TTC549 (cell line): ENCODE results near the gene SPATA22.
"Not testable (repeated sequence)": the region's sequence is repeated elsewhere in the genome, so short reads cannot be mapped to it uniquely, and the experiment has no call there.

Source experiments
- FAIRE-seq: peaks from 2 replicates; lab custom pipeline; 2012; peaks lifted over from hg19 to GRCh38; lab: Jason Lieb, UNC

The SPATA22 gene

GRCh38 chr17:3474212-3474611 is 2.6 kb upstream of the SPATA22 start:
- FAIRE-seq, result no peak

DNA sequence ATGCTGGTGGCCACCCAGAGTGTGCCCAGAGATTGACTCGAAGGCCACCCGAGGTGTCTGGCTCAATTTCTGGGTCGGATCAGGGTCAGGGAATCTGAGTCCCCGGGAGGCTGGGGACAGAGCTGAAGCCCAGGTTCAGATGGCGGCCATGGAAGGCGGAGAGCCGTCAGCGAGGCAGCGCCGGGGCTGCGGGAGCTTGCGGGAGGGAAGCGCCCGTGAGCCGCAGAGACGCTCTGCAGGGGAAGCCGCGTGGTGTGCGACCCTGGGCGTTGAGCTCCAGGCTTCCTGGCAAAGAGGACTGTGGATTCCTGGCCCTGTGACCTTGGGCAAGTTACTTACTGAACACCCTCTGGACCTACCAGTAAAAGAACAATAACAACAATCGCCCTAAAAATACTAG is 518 bp upstream of the SPATA22 start:
- FAIRE-seq, result no peak

GRCh38 chr17:3469529-3469928 is 2.1 kb downstream of the SPATA22 start:
- no peak for FAIRE-seq

DNA sequence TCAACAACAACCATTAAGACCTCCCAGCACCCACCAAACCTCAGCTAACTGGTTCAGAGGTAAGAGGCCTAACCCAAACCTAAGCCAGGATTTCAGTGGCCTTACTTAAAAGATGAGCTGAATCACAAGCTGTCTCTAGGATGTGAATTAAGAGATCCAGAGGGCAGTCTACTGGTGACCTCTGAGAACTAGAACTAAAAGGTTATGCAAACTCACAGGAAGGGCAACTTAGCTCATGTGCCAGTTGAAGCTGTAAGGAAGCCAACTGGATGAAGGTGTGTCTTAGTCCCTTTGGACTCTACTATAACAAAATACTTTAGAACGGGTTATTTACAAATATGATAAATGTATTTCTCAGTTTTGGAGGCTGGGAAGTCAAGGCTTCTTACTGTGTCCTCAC is 5.3 kb downstream of the SPATA22 start:
- FAIRE-seq, result not testable (repeated sequence)

DNA sequence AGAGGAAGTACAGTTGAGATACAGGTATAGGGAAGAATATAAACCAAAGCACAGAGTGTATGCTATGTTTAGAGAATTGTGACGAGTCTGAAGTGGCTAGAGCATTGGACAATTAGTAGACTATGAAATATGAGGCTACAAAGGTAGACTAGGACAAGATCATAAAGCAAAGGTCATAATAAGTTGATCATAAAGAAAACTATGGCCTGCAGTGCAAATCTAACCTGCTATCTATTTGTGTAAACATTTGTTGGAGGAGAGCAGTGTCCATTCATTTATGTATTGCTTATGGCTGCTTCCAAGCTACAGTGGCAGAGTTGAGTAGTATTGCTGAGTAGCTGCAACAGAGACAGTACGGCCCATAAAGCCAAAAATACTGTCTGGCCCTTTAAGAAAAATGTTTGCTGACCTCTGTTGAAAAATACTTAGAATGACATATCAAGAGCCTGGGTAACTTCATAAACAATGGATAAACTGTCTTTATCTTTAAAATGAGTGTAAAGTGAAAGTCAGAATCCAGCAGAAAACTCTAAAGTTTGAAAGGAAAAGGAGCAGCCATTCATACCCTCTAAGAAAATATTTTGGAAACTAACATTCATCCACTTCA is 23.5 kb downstream of the SPATA22 start:
- FAIRE-seq, result no peak

- no peak for FAIRE-seq
These were observed 24.0 kb downstream of the SPATA22 start for GRCh38 chr17:3447625-3448024.

GRCh38 chr17:3440451-3440850 is 31.2 kb downstream of the SPATA22 start:
- FAIRE-seq, result no peak

- no peak for FAIRE-seq
These were observed 33.3 kb downstream of the SPATA22 start for GRCh38 chr17:3438368-3438767.

GRCh38 chr17:3433741-3434140 is 37.9 kb downstream of the SPATA22 start, which contains the start of gene OR1E2:
Gene OR1E2, minus strand, starts transcription at chr17:3433841. Its CDS starts 0 bp downstream, at chr17:3433841.
- no peak for FAIRE-seq

GRCh38 chr17:3433215-3433614 is 38.4 kb downstream of the SPATA22 start:
- FAIRE-seq, result not testable (repeated sequence)

DNA sequence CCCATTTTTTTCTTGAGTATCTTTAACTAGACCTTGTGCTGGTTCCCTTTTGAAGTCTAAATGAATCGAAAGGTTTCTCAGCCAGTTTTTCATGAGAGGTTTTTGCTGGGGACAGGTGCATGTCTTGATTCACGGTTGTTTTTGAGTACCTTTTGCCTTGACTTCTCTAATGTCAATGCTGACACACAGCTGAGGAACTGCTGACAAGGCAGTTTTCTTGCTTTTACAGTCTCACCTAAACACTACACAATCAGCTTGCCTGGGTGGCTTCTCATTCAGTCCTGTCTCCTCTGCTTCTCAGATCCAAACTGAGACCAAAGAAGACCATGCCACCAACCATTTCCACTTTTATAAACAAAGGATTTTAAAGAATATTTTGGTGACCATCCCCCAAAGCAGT is 53.4 kb downstream of the SPATA22 start:
- FAIRE-seq, result no peak

- FAIRE-seq, result no peak
These were observed 56.0 kb downstream of the SPATA22 start for GRCh38 chr17:3415610-3416009.

DNA sequence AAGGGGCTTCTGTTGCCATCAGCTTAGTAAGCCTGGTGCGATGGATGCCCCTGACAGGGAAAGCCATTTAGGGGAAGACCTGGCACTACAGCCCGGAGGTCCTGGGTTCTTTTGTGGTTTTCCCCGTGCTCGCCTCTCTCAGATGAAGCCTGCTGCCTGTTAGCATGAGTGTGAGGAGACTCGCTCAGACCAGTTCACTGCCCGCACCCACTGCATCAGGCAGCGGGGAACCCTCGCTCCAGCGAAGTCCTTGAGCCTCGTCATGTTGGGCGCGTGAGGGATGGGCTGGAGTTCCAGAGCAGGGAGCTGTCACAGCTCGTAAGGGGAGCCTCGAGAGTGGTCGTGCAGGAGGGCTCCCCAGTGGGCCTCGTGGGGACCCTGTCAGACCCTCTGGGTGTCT is 59.4 kb downstream of the SPATA22 start:
- FAIRE-seq, result not testable (repeated sequence)

GRCh38 chr17:3411070-3411469 is 60.5 kb downstream of the SPATA22 start, which contains the start of gene OR3A3:
Gene OR3A3, plus strand, starts transcription at chr17:3411370.
- FAIRE-seq, result no peak

GRCh38 chr17:3403856-3404255 is 67.8 kb downstream of the SPATA22 start:
- FAIRE-seq, result not testable (repeated sequence)

- FAIRE-seq, result no peak
These were observed 69.8 kb downstream of the SPATA22 start for GRCh38 chr17:3401786-3402185.

DNA sequence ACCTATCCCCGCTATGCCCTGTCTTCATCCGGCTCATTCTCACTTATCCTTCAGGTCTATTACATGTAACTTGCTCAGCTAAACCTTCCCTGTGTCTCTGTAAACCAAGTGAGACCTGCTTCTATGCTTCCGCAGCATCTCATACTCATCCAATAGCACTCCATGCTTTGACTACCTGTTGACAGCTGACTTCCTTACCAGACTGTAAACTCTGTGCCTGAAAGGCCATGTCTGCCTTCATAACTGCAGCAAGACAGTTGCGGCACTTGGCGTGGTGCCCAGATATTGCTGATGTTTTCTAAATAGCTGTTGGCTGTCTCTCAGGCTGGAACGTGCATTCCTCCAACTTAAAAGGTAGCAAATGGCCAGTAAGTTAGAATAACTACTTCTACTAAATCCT is 71.6 kb downstream of the SPATA22 start:
- FAIRE-seq, result no peak

GRCh38 chr17:3398310-3398709 is 73.3 kb downstream of the SPATA22 start, which contains the start of gene OR1E1:
Gene OR1E1, minus strand, starts transcription at chr17:3398410. Its CDS starts 0 bp downstream, at chr17:3398410.
- FAIRE-seq, result no peak

- not testable (repeated sequence) for FAIRE-seq
These were observed 73.8 kb downstream of the SPATA22 start for GRCh38 chr17:3397801-3398200.
